ENCODE data around the gene ACOT6. TPM values are rescaled to one million over a fixed set of nuclear protein-coding genes. Genes with fewer than 3 reads are reported as not detected.
"Not testable (repeated sequence)": the region's sequence is repeated elsewhere in the genome, so short reads cannot be mapped to it uniquely, and the experiment has no call there.

Gene ACOT6, protein sequence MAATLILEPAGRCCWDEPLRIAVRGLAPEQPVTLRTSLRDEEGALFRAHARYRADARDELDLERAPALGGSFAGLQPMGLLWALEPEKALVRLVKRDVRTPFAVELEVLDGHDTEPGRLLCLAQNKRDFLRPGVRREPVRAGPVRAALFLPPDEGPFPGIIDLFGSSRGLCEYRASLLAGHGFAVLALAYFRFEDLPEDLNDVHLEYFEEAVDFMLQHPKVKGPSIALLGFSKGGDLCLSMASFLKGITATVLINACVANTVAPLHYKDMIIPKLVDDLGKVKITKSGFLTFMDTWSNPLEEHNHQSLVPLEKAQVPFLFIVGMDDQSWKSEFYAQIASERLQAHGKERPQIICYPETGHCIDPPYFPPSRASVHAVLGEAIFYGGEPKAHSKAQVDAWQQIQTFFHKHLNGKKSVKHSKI
- not detected in 2 replicates for total RNA-seq

DNA sequence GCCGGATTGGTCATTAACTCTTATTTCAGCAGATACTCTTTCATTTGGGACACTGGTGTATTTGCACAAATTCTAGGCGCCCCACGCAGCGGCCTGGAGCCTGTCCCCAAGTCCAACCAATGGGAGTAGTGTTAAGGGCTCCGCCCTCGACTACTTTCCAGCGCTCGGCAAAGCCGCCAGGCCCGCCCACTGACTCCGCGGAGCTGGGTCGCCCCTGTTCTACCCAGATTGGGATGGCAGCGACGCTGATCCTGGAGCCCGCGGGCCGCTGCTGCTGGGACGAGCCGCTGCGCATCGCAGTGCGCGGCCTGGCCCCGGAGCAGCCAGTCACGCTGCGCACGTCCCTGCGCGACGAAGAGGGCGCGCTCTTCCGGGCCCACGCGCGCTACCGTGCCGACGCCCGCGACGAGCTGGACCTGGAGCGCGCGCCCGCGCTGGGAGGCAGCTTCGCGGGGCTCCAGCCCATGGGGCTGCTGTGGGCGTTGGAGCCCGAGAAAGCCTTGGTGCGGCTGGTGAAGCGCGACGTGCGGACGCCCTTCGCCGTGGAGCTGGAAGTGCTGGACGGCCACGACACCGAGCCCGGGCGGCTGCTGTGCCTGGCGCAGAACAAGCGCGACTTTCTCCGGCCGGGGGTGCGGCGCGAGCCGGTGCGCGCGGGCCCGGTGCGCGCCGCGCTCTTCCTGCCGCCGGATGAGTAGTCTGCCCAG is at the start of gene ACOT6:
TSS of gene ACOT6 (plus strand) at position 179 of the 707 bp plus-strand sequence. CDS start at position 234, 55 bp downstream.
- intact Hi-C loops (cut with micrococcal nuclease) = loop anchor here (1.0 kb wide), 2 partner anchors 20 to 43 kb away; partner anchors contain the start of gene ACOT2

DNA sequence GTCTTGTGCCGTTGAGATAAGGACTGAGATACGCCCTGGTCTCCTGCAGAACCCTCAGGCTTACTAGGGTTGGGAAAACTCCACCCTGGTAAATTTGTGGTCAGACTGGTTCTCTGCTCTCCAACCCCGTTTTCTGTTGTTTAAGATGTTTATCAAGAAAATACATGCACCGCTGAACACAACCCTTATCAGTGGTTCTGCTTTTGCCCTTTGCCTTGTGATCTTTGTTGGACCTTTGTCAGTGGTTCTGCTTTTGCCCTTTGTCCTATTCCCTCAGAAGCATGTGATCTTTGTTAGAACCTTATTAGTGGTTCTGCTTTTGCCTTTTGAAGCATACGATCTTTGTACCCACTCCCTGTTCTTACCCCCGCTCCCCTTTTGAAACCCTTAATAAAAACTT is 49.6 kb upstream of the ACOT6 start:
- intact Hi-C loops (cut with micrococcal nuclease) = not testable (repeated sequence)

DNA sequence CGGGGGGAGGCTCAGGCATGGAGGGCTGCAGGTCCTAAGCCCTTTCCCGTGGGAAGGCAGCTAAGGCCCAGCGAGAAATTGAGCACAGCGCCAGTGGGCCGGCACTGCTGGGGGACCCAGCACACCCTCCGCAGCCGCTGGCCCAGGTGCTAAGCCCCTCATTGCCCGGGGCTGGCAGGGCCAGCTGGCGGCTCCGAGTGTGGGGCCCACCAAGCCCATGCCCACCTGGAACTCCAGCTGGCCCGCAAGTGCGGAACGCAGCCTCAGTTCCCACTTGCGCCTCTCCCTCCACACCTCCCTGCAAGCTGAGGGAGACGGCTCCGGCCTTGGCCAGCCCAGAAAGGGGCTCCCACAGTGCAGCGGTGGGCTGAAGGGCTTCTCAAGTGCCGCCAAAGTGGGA is 45.9 kb upstream of the ACOT6 start:
- intact Hi-C loops (cut with micrococcal nuclease) = not testable (repeated sequence)

DNA sequence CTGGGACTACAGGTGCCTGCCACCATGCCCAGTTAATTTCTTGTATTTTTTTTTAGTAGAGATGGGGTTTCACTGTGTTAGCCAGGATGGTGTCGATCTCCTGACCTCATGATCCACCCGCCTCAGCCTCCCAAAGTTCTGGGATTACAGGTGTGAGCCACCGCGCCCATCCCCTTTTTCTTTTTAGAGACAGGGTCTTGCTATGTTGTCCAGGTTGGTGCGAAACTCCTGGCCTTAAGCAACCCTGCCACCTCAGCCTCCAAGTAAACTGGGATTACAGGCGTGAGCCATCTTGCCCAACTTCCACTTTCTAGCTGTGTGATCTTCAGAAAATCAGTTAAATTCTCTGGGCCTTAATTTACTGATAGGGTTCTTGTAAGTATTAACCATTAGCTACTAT is 45.4 kb upstream of the ACOT6 start:
- intact Hi-C loops (cut with micrococcal nuclease) = not testable (repeated sequence)

DNA sequence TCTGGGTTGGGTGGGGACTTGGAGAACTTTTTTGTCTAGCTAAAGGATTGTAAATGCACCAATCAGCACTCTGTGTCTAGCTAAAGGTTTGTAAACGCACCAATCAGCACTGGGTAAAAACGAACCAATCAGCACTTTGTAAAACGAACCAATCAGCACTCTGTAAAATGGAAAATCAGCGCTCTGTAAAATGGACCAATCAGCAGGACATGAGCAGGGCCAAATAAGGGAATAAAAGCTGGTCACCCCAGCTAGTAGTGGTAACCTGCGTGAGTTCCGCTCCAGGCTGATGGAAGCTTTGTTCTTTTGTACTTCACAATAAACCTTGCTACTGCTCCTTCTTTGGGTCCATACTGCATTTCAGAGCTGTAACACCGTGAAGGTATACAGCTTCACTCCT is 45.0 kb upstream of the ACOT6 start:
- intact Hi-C loops (cut with micrococcal nuclease) = no loop called here

DNA sequence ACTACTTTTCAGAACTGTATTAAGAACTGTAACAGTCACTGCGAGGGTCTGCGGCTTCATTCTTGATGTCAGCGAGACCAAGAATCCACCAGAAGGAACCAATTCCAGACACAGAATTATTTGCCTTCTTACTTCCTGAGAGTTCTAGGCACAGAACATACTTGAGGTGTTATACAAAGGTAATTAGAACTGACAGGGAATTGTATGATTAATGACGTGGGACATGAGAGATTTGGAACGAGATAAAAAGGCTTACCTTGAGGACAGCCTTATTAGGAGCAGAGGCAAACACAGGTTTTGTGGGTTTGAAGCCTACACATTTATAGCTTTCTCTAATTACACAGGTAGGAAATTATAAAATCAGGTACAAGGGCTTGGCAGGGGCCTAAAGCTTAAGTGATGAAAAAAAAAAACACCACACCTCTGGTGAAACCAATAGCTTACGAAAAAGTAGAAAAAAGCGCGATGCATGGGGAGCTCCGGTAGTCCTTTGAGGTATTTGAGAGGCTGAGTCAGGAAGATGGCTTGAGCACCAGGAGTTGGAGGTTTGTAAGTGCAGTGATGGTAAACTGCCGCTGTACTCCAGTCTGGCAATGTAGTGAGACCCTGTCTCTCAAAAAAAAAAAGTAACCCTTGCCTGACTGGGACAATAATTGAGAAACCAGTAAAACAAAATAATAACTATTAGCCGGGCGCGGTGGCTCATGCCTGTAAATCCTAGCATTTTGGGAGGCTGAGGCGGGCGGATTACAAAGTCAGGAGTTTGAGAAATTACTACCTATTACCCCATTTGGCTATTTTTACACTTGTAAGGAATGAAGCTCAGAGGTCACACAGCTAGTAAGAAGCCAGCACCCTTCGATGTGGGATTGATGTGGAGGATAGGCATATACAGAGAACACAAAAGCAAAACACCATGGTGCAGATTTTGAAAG is 44.1 kb upstream of the ACOT6 start:
- intact Hi-C loops (cut with micrococcal nuclease) = loop anchor here (1.0 to 2.0 kb wide), 2 partner anchors 76 to 383 kb away; partner anchors contain the start of genes COQ6, DNAL1 and FAM161B

DNA sequence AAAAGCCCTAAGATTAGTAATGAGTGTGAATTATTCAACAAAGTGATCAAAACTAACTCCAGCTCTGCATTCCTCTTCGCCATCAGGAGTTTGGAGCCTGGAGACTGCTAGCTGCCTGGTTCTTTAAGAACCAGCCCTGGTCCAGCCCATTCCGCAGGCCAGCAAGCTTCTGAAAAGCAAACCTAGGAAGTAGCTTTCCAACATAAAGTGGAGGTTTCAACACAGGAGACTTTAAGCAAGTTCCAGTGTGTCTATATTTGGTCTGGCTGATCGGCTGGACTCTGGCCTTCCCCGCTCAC is 43.5 kb upstream of the ACOT6 start:
- intact Hi-C loops (cut with micrococcal nuclease) = loop anchor here (1.0 to 2.0 kb wide), 5 partner anchors 23 to 382 kb away; partner anchors contain the start of genes ACOT6, COQ6, DNAL1 and FAM161B

DNA sequence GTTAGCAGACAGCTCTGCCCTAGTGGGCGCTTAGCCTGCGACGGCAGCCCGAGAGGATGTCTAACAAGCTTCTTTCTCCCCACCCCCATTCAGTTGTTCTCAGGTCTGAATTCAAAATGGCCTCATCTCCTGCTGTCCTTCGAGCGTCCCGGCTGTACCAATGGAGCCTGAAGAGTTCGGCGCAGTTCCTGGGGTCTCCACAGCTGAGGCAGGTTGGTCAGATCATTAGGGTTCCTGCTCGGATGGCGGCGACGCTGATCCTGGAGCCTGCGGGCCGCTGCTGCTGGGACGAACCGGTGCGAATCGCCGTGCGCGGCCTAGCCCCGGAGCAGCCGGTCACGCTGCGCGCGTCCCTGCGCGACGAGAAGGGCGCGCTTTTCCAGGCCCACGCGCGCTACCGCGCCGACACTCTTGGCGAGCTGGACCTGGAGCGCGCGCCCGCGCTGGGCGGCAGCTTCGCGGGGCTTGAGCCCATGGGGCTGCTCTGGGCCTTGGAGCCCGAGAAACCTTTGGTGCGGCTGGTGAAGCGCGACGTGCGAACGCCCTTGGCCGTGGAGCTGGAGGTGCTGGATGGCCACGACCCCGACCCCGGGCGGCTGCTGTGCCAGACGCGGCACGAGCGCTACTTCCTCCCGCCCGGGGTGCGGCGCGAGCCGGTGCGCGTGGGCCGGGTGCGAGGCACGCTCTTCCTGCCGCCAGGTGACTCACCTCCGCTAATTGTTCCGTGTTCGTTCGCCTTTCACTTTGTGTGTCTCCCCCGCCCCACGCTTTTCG is 42.9 kb upstream of the ACOT6 start, which contains the start of gene ACOT2:
TSS of gene ACOT2 (plus strand) at position 29 of the 774 bp plus-strand sequence. CDS start at position 57, 28 bp downstream.
- intact Hi-C loops (cut with micrococcal nuclease) = loop anchor here (1.0 to 2.0 kb wide), 4 partner anchors 23 to 381 kb away; partner anchors contain the start of genes ACOT6, COQ6 and FAM161B

DNA sequence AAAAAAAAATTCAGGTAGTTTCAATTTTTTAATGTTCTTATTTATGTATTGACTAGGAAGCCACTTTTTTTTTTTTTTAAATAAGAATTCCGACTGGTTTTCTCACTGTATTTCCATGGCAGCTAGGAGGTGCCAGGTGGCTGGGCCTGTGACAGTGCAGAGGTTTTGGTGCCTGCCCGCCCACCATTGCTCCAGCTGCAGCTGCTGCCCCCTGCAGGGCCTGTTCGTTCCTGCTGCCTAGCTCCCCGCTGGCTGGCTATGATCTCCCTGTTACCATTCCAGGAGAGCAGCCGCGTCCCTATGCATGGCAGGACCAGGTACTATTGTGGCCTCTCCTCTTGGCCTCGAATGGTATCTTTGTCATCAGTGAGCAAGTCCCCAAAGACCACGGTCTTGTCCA is 41.4 kb upstream of the ACOT6 start:
- intact Hi-C loops (cut with micrococcal nuclease) = loop anchor here (1.0 to 2.0 kb wide), 4 partner anchors 62 to 315 kb away; partner anchors contain the start of gene ZNF410

DNA sequence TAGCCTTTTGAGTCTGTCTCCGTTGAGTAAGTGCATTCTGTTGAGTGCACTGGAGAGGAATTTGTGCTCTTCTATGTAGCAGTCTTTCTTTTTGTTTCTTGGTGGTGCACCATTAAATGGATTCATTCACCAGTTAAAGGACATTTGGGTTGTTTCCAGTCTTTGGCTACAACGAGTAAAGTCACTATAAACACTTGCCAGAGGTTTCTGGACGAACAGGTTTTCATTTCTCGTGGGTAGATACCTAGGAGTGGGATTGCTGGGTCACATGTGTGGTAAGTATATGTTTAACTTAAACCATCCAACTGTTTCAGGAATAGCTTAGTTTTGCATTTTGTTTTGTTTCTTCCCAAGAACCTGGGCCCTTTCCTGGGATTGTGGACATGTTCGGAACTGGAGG is 39.3 kb upstream of the ACOT6 start:
- intact Hi-C loops (cut with micrococcal nuclease) = not testable (repeated sequence)

DNA sequence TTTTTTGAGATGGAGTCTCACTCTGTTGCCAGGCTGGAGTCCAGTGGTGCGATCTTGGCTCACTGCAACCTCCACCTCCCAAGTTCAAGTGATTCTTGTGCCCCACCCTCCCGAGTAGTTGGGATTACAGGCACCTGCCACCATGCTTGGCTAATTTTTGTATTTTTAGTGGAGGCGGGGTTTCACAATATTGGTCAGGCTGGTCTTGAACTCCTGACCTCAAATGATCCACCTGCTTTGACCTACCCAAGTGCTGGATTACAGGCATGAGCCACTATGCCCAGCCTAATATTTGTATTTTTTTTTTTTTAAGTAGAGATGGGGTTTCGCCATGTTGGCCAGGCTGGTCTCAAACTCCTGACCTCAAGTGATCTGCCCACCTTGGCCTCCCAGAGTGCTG is 38.6 kb upstream of the ACOT6 start:
- intact Hi-C loops (cut with micrococcal nuclease) = loop anchor here (1.0 kb wide), 1 partner anchor 32 kb away; no protein-coding TSS in a partner anchor

DNA sequence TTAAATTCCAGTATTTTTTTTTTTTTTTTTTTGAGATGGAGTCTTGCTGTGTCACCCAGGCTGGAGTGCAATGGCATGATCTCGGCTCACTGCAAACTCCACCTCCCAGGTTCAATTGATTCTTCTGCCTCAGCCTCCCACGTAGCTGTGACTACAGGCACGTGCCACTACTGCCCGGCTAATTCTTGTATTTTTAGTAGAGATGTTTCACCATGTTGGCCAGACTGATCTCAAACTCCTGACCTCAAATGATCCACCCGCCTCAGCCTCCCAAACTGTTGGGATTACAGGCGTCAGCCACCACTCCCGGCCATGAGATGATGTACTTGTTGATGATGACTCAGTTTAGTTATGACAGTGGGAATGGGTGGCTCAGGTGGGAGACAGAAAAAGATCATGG is 38.1 kb upstream of the ACOT6 start:
- intact Hi-C loops (cut with micrococcal nuclease) = loop anchor here (1.0 kb wide), 1 partner anchor 33 kb away; no protein-coding TSS in a partner anchor

DNA sequence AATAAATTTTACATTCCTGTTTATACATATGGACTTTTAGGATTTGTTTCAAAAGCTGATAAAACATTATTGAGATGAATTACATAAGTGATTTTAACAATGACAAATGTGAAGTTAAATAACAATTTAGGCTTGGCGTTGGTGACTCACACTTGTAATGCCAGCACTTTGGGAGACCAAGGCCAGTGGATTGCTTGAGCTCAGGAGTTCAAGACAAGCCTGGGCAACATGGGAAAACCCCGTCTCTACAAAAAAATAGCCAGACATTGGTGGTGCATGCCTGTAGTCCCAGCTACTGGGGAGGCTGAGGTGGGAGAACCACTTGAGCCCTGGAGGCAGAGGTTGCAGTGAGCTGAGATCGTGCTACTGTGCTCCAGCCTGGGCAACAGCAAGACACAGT is 35.9 kb upstream of the ACOT6 start:
- intact Hi-C loops (cut with micrococcal nuclease) = no loop called here

DNA sequence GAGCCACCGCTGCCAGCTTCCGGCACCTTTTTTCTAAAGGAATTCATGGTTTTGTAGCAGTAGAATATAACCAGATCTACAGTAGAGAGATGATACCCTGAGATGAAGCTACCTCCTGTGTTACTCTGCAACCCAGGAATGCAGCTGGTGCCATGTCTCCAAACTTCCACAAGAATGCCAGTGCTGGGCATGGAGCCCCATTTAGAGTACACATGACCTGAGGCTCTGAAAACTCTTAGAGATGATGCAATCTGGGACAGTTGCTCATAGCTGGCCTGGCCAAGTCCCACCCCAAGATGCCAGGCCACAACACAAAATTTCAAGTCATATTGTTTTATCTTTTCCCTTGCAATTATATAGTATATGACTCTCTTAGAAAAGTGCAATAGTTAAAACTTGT is 35.1 kb upstream of the ACOT6 start:
- intact Hi-C loops (cut with micrococcal nuclease) = not testable (repeated sequence)

DNA sequence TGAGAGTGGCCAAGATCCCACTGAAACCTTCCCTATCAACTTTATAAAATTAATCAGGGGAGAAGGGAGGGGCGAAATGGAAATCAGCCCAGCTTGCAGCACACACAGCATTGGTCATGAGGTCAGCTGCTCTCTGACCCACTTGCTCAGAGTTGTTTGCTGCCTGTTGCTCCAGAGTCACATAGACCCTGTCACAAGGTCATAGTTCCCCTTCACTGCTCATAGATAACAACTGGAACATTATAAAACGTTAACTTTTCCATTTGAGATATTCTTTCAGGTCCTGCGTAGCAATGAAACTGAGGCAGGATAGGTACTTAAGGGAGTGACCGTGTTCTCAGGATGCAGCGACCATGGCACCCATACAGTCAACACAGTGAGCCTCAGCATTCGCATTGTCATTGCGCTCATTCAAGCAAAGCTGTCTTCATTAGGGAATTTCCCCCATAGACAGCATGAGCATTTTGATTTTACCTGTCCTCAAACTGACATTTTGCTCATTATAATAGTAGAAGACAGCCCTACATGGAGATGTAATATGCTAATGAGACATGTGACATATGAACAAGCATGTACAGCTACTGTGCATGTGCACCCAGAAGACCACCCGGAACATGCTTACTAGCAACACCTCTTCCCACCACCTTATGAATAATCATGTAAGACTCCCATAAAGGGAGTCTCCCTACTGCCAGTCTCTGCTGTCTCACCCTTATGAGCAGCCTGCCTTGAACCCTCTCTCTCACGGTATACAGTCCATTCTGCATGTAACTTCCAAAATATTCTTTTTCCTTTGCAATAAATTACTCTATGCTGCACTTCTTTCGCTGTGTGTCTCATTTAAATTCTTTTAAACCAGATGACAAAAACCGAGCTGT is 30.0 kb upstream of the ACOT6 start:
- intact Hi-C loops (cut with micrococcal nuclease) = not testable (repeated sequence)

DNA sequence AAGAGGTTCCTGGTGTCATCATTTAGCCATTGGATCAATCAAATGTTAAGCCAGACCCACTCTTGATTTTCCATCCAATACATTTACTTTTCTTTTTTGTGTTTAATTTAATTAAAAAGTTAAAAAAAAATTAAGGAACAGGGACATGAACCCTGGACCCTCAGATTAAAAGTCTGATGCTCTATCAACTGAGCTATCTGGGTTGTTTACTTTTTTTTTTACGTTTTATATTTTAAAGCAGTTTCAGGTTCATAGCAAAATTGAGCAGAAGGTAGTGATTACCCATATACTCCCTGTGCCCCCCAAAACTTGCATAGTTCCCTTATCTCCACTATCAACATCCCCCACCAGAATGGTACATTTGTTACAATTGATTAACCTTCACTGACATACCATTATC is 23.6 kb upstream of the ACOT6 start:
- intact Hi-C loops (cut with micrococcal nuclease) = no loop called here

DNA sequence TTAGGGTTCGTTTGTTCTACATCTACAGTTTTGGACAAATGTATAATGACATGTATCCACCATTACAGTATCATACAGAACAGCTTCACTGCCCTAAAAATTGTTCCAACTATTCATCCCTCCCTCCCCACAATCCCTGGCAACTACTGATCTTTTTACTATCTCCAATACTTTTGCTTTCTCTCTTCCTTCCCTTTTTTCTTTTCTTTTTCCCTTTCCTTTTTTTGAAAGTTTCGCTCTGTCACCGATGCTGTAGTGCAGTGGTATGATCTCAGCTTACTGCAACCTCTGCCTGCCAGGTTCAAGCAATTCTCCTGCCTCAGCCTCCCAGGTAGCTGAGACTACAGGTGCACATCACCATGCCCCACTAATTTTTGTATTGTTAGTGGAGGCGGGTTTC is 23.2 kb upstream of the ACOT6 start:
- intact Hi-C loops (cut with micrococcal nuclease) = no loop called here

DNA sequence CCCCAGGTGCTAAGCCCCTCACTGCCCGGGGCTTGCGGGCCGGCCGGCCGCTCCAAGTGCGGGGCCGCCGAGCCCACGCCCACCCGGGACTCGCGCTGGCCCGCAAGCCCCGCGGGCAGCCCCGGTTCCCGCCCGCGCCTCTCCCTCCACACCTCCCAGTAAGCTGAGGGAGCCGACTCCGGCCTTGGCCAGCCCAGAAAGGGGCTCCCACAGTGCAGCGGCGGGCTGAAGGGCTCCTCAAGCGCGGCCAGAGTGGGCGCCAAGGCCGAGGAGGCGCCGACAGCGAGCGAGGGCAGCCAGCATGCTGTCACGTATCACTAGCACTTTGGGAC is 21.7 kb upstream of the ACOT6 start:
- intact Hi-C loops (cut with micrococcal nuclease) = not testable (repeated sequence)

Data from T-helper 1 cell treated with Interleukin-12 subunit alpha and Interleukin-12 subunit beta and Interleukin-4 antibody, amounts not matched to agents 30 ng/mL and 1 ng/mL, for 36 hours (primary cell).